ENCODE results near the gene AMPD3. TPM values are rescaled to one million over a fixed set of nuclear protein-coding genes. Genes with fewer than 3 reads are reported as not detected.

AMPD3 gene
- polyA plus RNA-seq, 4 donors: 5.1 to 7.7 (median 5.5) TPM

- DNase-seq (ENCODE audit: low read depth in 4 of 4, low spot score in 2 of 4): no peak
Observed at GRCh38 chr11:10528121-10528520, 73.1 kb downstream of the AMPD3 start.

- no peak for DNase-seq (ENCODE audit: low read depth in 4 of 4, low spot score in 2 of 4)
Observed at GRCh38 chr11:10529279-10529678, 74.2 kb downstream of the AMPD3 start.

- no peak for DNase-seq (ENCODE audit: low read depth in 4 of 4, low spot score in 2 of 4)
Observed at GRCh38 chr11:10532526-10532925, 77.5 kb downstream of the AMPD3 start.

- DNase-seq (ENCODE audit: low read depth in 4 of 4, low spot score in 2 of 4): no peak
Observed at GRCh38 chr11:10533323-10533722, 78.3 kb downstream of the AMPD3 start.

GRCh38 chr11:10534316-10534715 is 79.3 kb downstream of the AMPD3 start:
- DNase-seq (ENCODE audit: low read depth in 4 of 4, low spot score in 2 of 4): no peak

GRCh38 chr11:10537600-10537999 is 82.5 kb downstream of the AMPD3 start:
- no peak for DNase-seq (ENCODE audit: low read depth in 4 of 4, low spot score in 2 of 4)

- DNase-seq (ENCODE audit: low read depth in 4 of 4, low spot score in 2 of 4): no peak
Observed at GRCh38 chr11:10538924-10539323, 83.9 kb downstream of the AMPD3 start.

- no peak for DNase-seq (ENCODE audit: low read depth in 4 of 4, low spot score in 2 of 4)
Observed at GRCh38 chr11:10539339-10539738, 84.3 kb downstream of the AMPD3 start.

- DNase-seq (ENCODE audit: low read depth in 4 of 4, low spot score in 2 of 4): peak in 3 of 4 donors; percentile 34 to 48 (median 37)
Observed at GRCh38 chr11:10540546-10540914, 85.5 kb downstream of the AMPD3 start.

- peak; percentile 69 to 91 (median 90) for DNase-seq (ENCODE audit: low read depth in 4 of 4, low spot score in 2 of 4)
Observed at GRCh38 chr11:10540915-10541560, 86.0 kb downstream of the AMPD3 start, which contains the start of gene RNF141. Gene RNF141 (minus strand): TSS chr11:10541187. CDS start chr11:10534158, 7,029 bp downstream.

- peak in 1 of 4 donors; percentile 23 for DNase-seq (ENCODE audit: low read depth in 4 of 4, low spot score in 2 of 4)
Observed at GRCh38 chr11:10541561-10541930, 86.5 kb downstream of the AMPD3 start.

- no peak for DNase-seq (ENCODE audit: low read depth in 4 of 4, low spot score in 2 of 4)
Observed at GRCh38 chr11:10542776-10543175, 87.7 kb downstream of the AMPD3 start.

GRCh38 chr11:10543782-10544181 is 88.7 kb downstream of the AMPD3 start:
- no peak for DNase-seq (ENCODE audit: low read depth in 4 of 4, low spot score in 2 of 4)

- no peak for DNase-seq (ENCODE audit: low read depth in 4 of 4, low spot score in 2 of 4)
Observed at GRCh38 chr11:10544491-10545465, 89.7 kb downstream of the AMPD3 start.

GRCh38 chr11:10550503-10551289 is 95.6 kb downstream of the AMPD3 start:
- no peak for DNase-seq (ENCODE audit: low read depth in 4 of 4, low spot score in 2 of 4)

GRCh38 chr11:10551290-10551592 is 96.2 kb downstream of the AMPD3 start:
- DNase-seq (ENCODE audit: low read depth in 4 of 4, low spot score in 2 of 4): no peak

- DNase-seq (ENCODE audit: low read depth in 4 of 4, low spot score in 2 of 4): no peak
Observed at GRCh38 chr11:10551845-10552352, 96.8 kb downstream of the AMPD3 start.

GRCh38 chr11:10556590-10556989 is 101.5 kb downstream of the AMPD3 start:
- DNase-seq (ENCODE audit: low read depth in 4 of 4, low spot score in 2 of 4): no peak
